Spinal cord (tissue), 10 donors: Measurements from ENCODE around the gene WDR49. TPM values are rescaled to one million over a fixed set of nuclear protein-coding genes. Genes with fewer than 3 reads are reported as not detected.

Source experiments
- DNase-seq, 6 donors: peaks; one replicate each; pipeline versions ENCODE4 v3.0.0 to v3.0.0-alpha.2; 2013 to 2015; ENCODE audit warnings: low spot score in 6 of 6, low read depth in 4 of 6
- H3K27ac ChIP-seq: one replicate; pipeline ENCODE4 v1.5.1; 2013; ENCODE audit warnings: low read depth, low read length, control low read depth
- H3K27me3 ChIP-seq: one replicate; pipeline ENCODE4 v1.6.1; 2013; ENCODE audit warnings: low read length; ENCODE audit not compliant: control insufficient read depth, insufficient read depth
- H3K36me3 ChIP-seq: one replicate; pipeline ENCODE4 v1.6.1; 2013; ENCODE audit warnings: low read length; ENCODE audit not compliant: control insufficient read depth, insufficient read depth
- H3K4me1 ChIP-seq: one replicate; pipeline ENCODE4 v1.6.1; 2013; ENCODE audit warnings: low read length; ENCODE audit not compliant: control insufficient read depth, insufficient read depth
- H3K4me3 ChIP-seq: one replicate; pipeline ENCODE4 v1.5.1; 2013; ENCODE audit warnings: low read depth, low read length, control low read depth
- H3K9me3 ChIP-seq: one replicate; pipeline ENCODE4 v1.6.1; 2013; ENCODE audit warnings: low read length; ENCODE audit not compliant: control insufficient read depth, insufficient read depth
- WGBS: methylation state at CpG from one replicate; pipeline ENCODE4 v1.1.5; 2013; ENCODE audit warnings: missing lambda C conversion rate; ENCODE audit not compliant: insufficient coverage; 5-methylcytosine and 5-hydroxymethylcytosine counted together
- polyA plus RNA-seq, 2 donors: library from polyadenylated mRNA; unstranded; fragments of 120-200 nt; gene quantifications; one replicate each; pipeline ENCODE4 v1.2.1, GENCODE V29; 2013; ENCODE audit not compliant: insufficient read length in 2 of 2
- total RNA-seq, 2 donors: library from RNA; depleted of rRNA in 1 of 2; stranded (reverse); fragments of 120-200 nt in 1 of 2; fragments of >200 nt in 1 of 2; gene quantifications; one replicate each; pipeline versions ENCODE4 v1.2.3 to v1.2.4, GENCODE V29; 2013 to 2014
- donor health status: healthy.

The WDR49 gene
- total and polyA plus RNA-seq, 4 donors = 4.4 to 47.2 (median 19.7) TPM

- no peak for DNase-seq
Measured at GRCh38 chr3:167669699-167670098, 16.0 kb upstream of the WDR49 start.

DNA sequence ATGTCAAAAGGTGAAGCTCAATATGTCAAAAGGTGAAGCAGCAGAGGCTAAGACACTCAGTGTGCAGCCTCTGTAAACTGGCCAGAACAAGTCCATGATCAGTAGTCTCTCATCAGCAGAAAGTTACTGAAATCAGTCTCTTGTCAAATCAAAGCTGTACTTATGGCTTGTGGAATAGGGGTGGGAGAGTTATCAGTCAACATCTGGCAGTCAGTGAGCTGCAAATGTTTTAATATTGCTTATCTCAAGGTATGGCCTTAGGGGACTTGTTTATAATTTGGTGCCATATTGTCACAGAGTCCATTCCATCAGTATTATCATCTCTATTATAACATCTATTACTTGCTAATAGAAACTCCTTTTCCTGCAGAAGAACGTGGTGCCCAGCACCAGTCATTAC, 14.9 kb upstream of the WDR49 start:
- DNase-seq = no peak
- no peaks in the 10 kb centered on the region for H3K4me1 ChIP-seq
- no peak overlapping the region for H3K27ac ChIP-seq
- H3K4me3 ChIP-seq = no peak overlapping the region
- H3K9me3 ChIP-seq = peaks cover 2% of the 10 kb centered on the region
- WGBS = no CpG with 5 or more reads among the region's 1 CpG
- H3K27me3 ChIP-seq = no peaks in the 10 kb centered on the region
- H3K36me3 ChIP-seq = no peaks in the 10 kb centered on the region

More at GRCh38 chr3:167669699-167670098, 16.0 kb upstream of the WDR49 start:
- WGBS = 60% methylated on average over 1 of the region's 1 CpG
- Histone ChIP-seq H3K9me3 (peaks cover 2% of the 10 kb centered on the region), H3K36me3 (no peaks in the 10 kb centered on the region), H3K4me1 (no peaks in the 10 kb centered on the region), H3K27me3 (no peaks in the 10 kb centered on the region), H3K27ac (no peak overlapping the region), H3K4me3 (no peak overlapping the region)

DNA sequence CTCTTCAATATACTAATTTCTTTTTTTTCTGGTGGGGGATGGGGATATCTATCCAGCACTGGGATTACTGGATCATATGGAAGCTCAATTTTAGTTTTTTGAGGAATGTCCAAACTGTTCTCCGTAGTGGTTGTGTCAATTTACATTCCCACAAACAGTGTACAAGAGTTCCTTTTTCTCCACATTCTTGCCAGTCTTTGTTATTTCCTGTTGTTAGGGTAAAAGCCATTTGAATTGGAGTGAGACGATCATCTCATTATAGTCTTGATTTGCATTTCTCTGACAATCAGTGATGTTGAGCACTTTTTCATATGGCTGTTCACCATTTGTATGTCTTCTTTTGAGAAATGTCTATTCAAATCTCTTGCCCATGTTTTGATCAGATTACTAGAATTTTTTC, 12.8 kb upstream of the WDR49 start:
- Histone ChIP-seq H3K4me3 (no peak overlapping the region), H3K4me1 (no peaks in the 10 kb centered on the region), H3K27ac (no peak overlapping the region), H3K36me3 (no peaks in the 10 kb centered on the region), H3K27me3 (no peaks in the 10 kb centered on the region), H3K9me3 (no peaks in the 10 kb centered on the region)
- no CpG with 5 or more reads among the region's 2 CpGs for WGBS
- peak in 1 of 6 donors; percentile 44 for DNase-seq

GRCh38 chr3:167662919-167663400, 9.2 kb upstream of the WDR49 start:
- Histone ChIP-seq H3K9me3 (no peaks in the 10 kb centered on the region), H3K36me3 (no peaks in the 10 kb centered on the region), H3K4me3 (no peak overlapping the region), H3K27ac (no peak overlapping the region), H3K4me1 (no peaks in the 10 kb centered on the region), H3K27me3 (no peaks in the 10 kb centered on the region)
- 98% methylated on average over 4 of the region's 5 CpGs for WGBS
- no peak for DNase-seq

GRCh38 chr3:167657684-167658225, 4.0 kb upstream of the WDR49 start:
- Histone ChIP-seq H3K9me3 (no peaks in the 10 kb centered on the region), H3K4me3 (no peak overlapping the region), H3K27me3 (no peaks in the 10 kb centered on the region), H3K36me3 (no peaks in the 10 kb centered on the region), H3K27ac (no peak overlapping the region), H3K4me1 (peaks cover 3% of the 10 kb centered on the region)
- DNase-seq = peak in 1 of 6 donors; percentile 28
- WGBS = 59% methylated on average over 2 of the region's 3 CpGs

- no peak for DNase-seq
- H3K27ac ChIP-seq = no peak overlapping the region
- H3K36me3 ChIP-seq = no peaks in the 10 kb centered on the region
- no peak overlapping the region for H3K4me3 ChIP-seq
- WGBS = 83% methylated on average over 1 of the region's 1 CpG
- H3K9me3 ChIP-seq = no peaks in the 10 kb centered on the region
- no peaks in the 10 kb centered on the region for H3K27me3 ChIP-seq
- peaks cover 3% of the 10 kb centered on the region for H3K4me1 ChIP-seq
Measured at GRCh38 chr3:167656821-167657220, 3.1 kb upstream of the WDR49 start.

DNA sequence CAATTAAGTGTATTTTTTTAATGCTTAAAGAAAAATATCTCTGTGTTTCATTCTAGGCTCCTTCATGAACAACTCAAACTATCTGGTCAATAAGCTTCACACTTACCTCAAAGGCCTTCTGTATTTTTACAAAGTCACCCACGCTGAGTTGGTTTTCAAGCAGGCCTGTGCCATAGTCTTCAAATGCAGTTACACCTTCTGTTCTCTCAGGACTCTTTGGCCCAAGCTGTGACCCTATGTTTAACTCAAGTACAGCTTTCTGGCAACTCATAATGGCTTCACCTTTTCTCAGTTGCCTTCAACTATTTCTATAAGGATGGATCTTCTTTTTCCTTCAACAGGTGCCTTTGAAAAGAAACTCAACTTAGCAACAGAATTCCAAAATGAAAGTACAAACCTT, 587 bp downstream of the WDR49 start:
- Histone ChIP-seq H3K4me3 (no peak overlapping the region), H3K27me3 (no peaks in the 10 kb centered on the region), H3K4me1 (peaks cover 3% of the 10 kb centered on the region), H3K9me3 (no peaks in the 10 kb centered on the region), H3K27ac (no peak overlapping the region), H3K36me3 (no peaks in the 10 kb centered on the region)
- WGBS = 42% methylated on average over 1 of the region's 1 CpG
- DNase-seq = peak in 1 of 6 donors; percentile 27

DNA sequence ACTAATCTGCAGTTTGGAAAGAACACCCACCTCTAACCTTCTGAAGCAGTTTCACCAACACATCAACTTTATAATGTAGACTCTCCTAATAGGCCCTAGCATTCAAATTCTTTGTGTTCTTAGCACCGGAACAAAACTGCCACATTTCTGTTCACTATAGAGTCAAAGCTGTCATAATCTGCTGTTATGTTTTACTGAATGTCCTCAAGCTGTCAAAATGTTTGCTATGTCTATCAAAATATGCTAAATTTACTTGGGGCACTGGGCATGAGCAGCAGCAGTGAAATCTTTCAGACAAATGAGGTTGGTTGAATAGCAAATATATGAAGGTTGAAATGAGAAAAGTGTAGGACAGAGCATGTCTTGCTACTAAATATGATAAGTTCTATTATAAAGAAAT, 1.9 kb downstream of the WDR49 start:
- no CpG with 5 or more reads among the region's 1 CpG for WGBS
- peak in 2 of 6 donors; percentile 5 to 52 for DNase-seq
- no peaks in the 10 kb centered on the region for H3K36me3 ChIP-seq
- no peak overlapping the region for H3K27ac ChIP-seq
- H3K4me3 ChIP-seq = no peak overlapping the region
- no peaks in the 10 kb centered on the region for H3K27me3 ChIP-seq
- H3K4me1 ChIP-seq = no peaks in the 10 kb centered on the region
- no peaks in the 10 kb centered on the region for H3K9me3 ChIP-seq

DNA sequence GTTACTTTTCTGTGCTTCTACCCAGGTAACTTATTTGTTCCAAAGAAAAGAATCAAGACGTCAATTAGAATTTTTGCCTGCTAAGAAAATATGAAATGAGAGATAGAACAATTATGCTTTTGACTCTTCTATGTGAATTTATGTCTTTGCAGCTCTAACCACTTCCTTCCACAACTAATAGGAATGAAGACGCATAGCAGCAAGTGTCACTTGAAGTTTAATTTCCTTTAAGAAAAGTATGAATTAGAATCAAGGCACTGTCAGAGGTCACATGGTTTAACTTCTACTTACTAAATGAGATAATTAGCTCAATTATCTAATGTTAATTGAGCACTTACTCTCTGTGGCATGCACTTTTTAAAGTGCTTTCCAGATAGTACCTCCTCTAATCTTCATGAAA, 3.3 kb downstream of the WDR49 start:
- DNase-seq = no peak
- Histone ChIP-seq H3K27ac (no peak overlapping the region), H3K9me3 (no peaks in the 10 kb centered on the region), H3K4me1 (no peaks in the 10 kb centered on the region), H3K36me3 (no peaks in the 10 kb centered on the region), H3K4me3 (no peak overlapping the region), H3K27me3 (no peaks in the 10 kb centered on the region)
- no CpG with 5 or more reads among the region's 2 CpGs for WGBS

- WGBS = no CpG with 5 or more reads among the region's 1 CpG
- H3K27me3 ChIP-seq = no peaks in the 10 kb centered on the region
- no peak overlapping the region for H3K27ac ChIP-seq
- H3K4me1 ChIP-seq = no peaks in the 10 kb centered on the region
- H3K36me3 ChIP-seq = no peaks in the 10 kb centered on the region
- DNase-seq = no peak
- no peaks in the 10 kb centered on the region for H3K9me3 ChIP-seq
- H3K4me3 ChIP-seq = no peak overlapping the region
Measured at GRCh38 chr3:167649746-167650145, 4.0 kb downstream of the WDR49 start.
